Common myeloid progenitor, CD34-positive (primary cell): ENCODE measurements around the gene SRP9. TPM values are rescaled to one million over a fixed set of nuclear protein-coding genes. Genes with fewer than 3 reads are reported as not detected.

Source experiments
- CTCF ChIA-PET: fragments of 350-600 bp; sonication (Branson Sonifier 250); formaldehyde crosslinking; loops from one replicate; lab custom pipeline; 2021; ENCODE audit warnings: antibody characterized with exemption; lab: Charles Lee
- POLR2A ChIA-PET: fragments of 350-600 bp; sonication (Branson Sonifier 250); formaldehyde crosslinking; loops from one replicate; lab custom pipeline; 2021; ENCODE audit warnings: antibody characterized with exemption; lab: Charles Lee
- DNase-seq, 3 donors: peaks; one replicate each; pipeline versions ENCODE4 v3.0.0 to v3.0.0-alpha.2; 2013
- H3K27ac ChIP-seq, 2 experiments: 1 replicate in 1 of 2; 2 replicates in 1 of 2; pipeline ENCODE4 v1.7.0; 2013; ENCODE audit warnings: inconsistent platforms in 2 of 2, low read length in 2 of 2, mild to moderate bottlenecking in 2 of 2, low read depth in 1 of 2, moderate library complexity in 1 of 2; ENCODE audit not compliant: severe bottlenecking in 2 of 2, insufficient read depth in 1 of 2, poor library complexity in 1 of 2
- H3K27me3 ChIP-seq, 5 experiments: replicated peaks in 2 of 5; 1 replicate in 3 of 5; 2 replicates in 2 of 5; pipeline versions ENCODE4 v1.6.1 to v1.7.0; 2013; ENCODE audit warnings: low read length in 4 of 5, mild to moderate bottlenecking in 2 of 5, moderate library complexity in 2 of 5, inconsistent platforms in 1 of 5; ENCODE audit not compliant: insufficient read depth in 5 of 5, control insufficient read depth in 4 of 5
- H3K36me3 ChIP-seq, 4 experiments: 1 replicate in 2 of 4; 2 replicates in 2 of 4; pipeline versions ENCODE4 v1.6.1 to v1.7.0; 2013; ENCODE audit warnings: low read length in 3 of 4, control low read depth in 1 of 4, mild to moderate bottlenecking in 1 of 4; ENCODE audit not compliant: control insufficient read depth in 4 of 4, insufficient read depth in 4 of 4
- H3K4me1 ChIP-seq, 4 experiments: 1 replicate in 3 of 4; 2 replicates in 1 of 4; pipeline versions ENCODE4 v1.6.1 to v1.7.1; 2013; ENCODE audit warnings: low read length in 3 of 4, mild to moderate bottlenecking in 3 of 4, control low read depth in 1 of 4, inconsistent platforms in 1 of 4, moderate library complexity in 1 of 4; ENCODE audit not compliant: control insufficient read depth in 4 of 4, insufficient read depth in 4 of 4; ENCODE audit errors: control extremely low read depth in 1 of 4
- H3K4me3 ChIP-seq, 7 experiments: 1 replicate in 4 of 7; 2 replicates in 3 of 7; pipeline versions ENCODE4 v1.5.1 to v1.7.0; 2013; ENCODE audit warnings: mild to moderate bottlenecking in 7 of 7, low read length in 6 of 7, moderate library complexity in 6 of 7, inconsistent platforms in 2 of 7, low read depth in 2 of 7, control low read depth in 1 of 7; ENCODE audit not compliant: insufficient read depth in 4 of 7, control insufficient read depth in 1 of 7; ENCODE audit errors: extremely low read depth in 1 of 7
- H3K9me3 ChIP-seq, 5 experiments: 1 replicate in 4 of 5; 2 replicates in 1 of 5; pipeline versions ENCODE4 v1.6.1 to v1.7.1; 2013; ENCODE audit warnings: low read length in 4 of 5, mild to moderate bottlenecking in 2 of 5, inconsistent platforms in 1 of 5, low read depth in 1 of 5, moderate library complexity in 1 of 5; ENCODE audit not compliant: control insufficient read depth in 4 of 5, insufficient read depth in 2 of 5; ENCODE audit errors: control extremely low read depth in 1 of 5
- WGBS: methylation state at CpG from one replicate; pipeline ENCODE4 v1.1.5; 2013; ENCODE audit not compliant: insufficient coverage; 5-methylcytosine and 5-hydroxymethylcytosine counted together
- polyA plus RNA-seq: library from polyadenylated mRNA; unstranded; fragments of 120-200 nt; gene quantifications from one replicate; pipeline ENCODE4 v1.2.1, GENCODE V29; 2013

SRP9 gene, protein sequence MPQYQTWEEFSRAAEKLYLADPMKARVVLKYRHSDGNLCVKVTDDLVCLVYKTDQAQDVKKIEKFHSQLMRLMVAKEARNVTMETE
- polyA plus RNA-seq = 238 TPM

DNA sequence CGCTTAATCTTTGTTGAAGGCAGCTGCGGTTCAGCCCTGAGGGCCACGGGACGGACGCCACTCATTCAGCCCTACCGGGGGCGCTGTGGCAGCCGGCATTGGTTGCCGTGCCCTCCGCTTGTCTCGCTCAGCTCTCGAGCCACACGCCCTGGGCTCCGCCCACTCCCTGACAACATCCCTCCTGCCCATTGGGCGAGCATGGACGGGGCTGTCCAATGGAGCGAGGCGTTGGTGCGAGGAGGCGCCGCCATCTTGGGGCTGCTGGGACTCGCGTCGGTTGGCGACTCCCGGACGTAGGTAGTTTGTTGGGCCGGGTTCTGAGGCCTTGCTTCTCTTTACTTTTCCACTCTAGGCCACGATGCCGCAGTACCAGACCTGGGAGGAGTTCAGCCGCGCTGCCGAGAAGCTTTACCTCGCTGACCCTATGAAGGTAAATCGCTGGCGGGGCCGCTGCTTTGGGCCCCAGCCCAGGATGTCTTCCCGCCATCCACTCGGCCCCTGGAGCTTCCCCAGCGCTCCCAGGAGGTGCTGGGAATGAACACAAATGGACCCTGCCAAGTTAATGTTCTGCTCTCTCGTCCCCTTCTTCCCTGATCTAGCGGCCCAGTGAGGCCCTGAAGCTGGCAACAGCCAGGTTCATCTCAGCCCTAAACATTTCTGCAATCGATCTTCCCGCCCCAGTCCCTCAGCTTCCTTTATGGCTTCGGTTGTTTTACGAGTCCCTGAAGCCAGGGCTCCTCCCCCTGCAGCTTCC, at the start of gene SRP9:
TSS of gene SRP9 (plus strand) at position 244 of the 754 bp plus-strand sequence. CDS start at position 359, 115 bp downstream.
- H3K27ac ChIP-seq = peak within 1 kb of the TSS; percentile 98
- peak within 1 kb of the TSS; percentile 87 to 99 (median 95) for H3K4me3 ChIP-seq
- peak; percentile 99 to 100 (median 99) for DNase-seq
- no peaks in the 10 kb centered on the region for H3K27me3 ChIP-seq
- POLR2A ChIA-PET = interaction anchor here (0.6 to 1.5 kb wide), 6 partner anchors 9 to 943 kb away, joined by 4 to 7 read pairs (median 4); partner anchors contain the start of genes PYCR2 and TMEM63A
- CTCF ChIA-PET = interaction anchor here (0.7 to 3.2 kb wide), 18 partner anchors 9 to 353 kb away, joined by 3 to 11 read pairs (median 4); partner anchors contain the start of gene TMEM63A
- no peaks in the 10 kb centered on the region for H3K9me3 ChIP-seq
- H3K4me1 ChIP-seq = peaks cover 22 to 41% (median 33%) of the 10 kb centered on the region in 4 experiments
- under 1% methylated on average over 32 of the region's 46 CpGs for WGBS
- peaks cover 0 to 5% (median 1%) of the 10 kb centered on the region in 4 experiments for H3K36me3 ChIP-seq

DNA sequence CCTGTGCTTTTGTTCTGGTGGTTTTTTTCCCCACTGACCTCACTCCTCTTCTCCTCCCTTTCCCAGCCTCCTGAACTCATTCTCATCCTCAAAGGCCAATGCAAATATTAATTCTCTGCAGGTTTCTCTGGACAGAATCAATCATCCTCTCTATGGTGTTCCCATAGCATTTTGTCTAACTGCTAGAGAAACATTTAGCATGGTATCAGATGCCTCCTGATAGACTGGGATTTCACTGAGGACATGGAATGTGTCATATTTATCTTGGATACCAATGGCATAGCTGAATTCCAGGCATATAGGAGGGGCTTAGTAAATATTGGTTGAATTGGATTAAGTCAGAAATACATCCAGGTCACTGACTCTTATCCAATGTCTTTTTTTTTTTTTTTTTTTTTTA, 46.1 kb upstream of the SRP9 start:
- no peak for DNase-seq
- no peaks in the 10 kb centered on the region for H3K9me3 ChIP-seq
- no peaks in the 10 kb centered on the region for H3K4me1 ChIP-seq
- ChIA-PET CTCF (no interaction called here), POLR2A (no interaction called here)
- no peak overlapping the region for H3K4me3 ChIP-seq
- peaks cover 0 to 3% (median 0%) of the 10 kb centered on the region in 5 experiments for H3K27me3 ChIP-seq
- H3K27ac ChIP-seq = no peak overlapping the region
- H3K36me3 ChIP-seq = no peaks in the 10 kb centered on the region

DNA sequence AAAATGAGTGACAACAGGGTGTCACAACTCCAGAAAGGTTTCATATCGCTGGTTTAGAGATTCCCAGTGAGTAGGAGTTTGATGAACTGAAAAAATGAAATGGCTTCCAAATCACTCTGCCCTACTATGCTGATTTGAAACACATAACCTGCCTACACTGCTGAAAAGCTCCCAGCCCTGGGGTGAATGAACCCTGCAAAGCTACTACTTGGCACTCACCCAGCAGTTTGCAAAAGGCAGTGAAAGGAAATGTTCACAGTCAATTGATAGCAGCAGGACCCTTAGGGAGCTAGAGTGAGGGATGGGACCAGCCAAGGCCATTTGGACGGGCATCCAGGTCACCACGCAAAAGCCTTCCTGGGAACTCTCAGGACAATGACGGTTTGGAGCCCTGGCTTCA, 44.4 kb upstream of the SRP9 start:
- CTCF ChIA-PET = no interaction called here

DNA sequence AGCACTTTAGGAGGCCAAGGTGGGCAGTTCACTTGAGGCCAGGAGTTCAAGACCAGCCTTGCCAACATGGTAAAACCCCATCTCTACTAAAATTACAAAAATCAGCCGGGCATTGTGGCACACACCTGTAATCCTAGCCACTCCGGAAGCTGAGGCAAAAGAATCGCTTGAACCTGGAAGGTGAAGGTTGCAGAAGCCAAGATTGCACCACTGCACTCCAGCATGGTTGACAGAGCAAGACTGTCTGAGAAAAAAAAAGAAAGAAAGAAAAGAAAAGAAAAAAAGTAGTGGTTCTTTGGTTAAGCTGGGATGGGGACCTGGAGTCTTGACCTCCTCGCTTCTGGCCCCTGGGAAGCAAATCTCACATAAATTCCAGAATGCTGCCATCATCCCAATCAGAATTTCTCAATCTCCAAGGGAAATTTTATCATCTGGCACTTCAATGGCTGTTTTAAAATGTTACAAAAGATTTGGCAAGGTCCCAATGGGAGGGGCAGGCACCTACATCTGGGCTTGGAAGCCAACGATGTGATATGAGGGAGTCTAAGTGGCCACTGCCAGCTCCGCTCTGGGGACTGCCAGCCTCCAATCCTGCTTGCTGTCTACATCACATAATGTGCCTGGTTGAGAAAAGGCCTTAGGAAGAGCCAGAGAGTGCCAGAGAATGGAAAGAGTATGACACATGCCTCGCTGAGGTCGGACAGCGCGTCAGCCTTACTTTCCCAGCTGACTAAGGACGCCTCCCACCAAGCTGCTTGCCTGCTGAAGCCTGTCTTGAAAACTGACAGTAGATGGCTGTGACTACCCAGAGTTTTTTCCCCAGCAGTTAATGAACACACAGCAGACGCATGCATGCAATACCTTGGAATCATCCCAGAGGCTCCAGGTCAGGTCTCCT, 42.1 kb upstream of the SRP9 start:
- no peak overlapping the region for H3K4me3 ChIP-seq
- H3K27me3 ChIP-seq = peaks cover 0 to 4% (median 0%) of the 10 kb centered on the region in 5 experiments
- no peaks in the 10 kb centered on the region for H3K36me3 ChIP-seq
- H3K9me3 ChIP-seq = no peaks in the 10 kb centered on the region
- ChIA-PET CTCF (interaction anchor here (1.4 kb wide), 1 partner anchor 16 kb away, joined by 3 read pairs; no protein-coding TSS in a partner anchor), POLR2A (no interaction called here)
- no peaks in the 10 kb centered on the region for H3K4me1 ChIP-seq
- no peak for DNase-seq
- H3K27ac ChIP-seq = no peak overlapping the region
- WGBS = 96% methylated on average over 11 of the region's 12 CpGs

More for the DNA sequence above, 44.4 kb upstream of the SRP9 start:
- no peak for DNase-seq
- WGBS = 93% methylated on average over 2 of the region's 4 CpGs
- no peaks in the 10 kb centered on the region for H3K9me3 ChIP-seq
- H3K36me3 ChIP-seq = no peaks in the 10 kb centered on the region
- POLR2A ChIA-PET = no interaction called here
- no peak overlapping the region for H3K4me3 ChIP-seq
- no peak overlapping the region for H3K27ac ChIP-seq
- no peaks in the 10 kb centered on the region for H3K4me1 ChIP-seq
- H3K27me3 ChIP-seq = peaks cover 0 to 4% (median 0%) of the 10 kb centered on the region in 5 experiments

DNA sequence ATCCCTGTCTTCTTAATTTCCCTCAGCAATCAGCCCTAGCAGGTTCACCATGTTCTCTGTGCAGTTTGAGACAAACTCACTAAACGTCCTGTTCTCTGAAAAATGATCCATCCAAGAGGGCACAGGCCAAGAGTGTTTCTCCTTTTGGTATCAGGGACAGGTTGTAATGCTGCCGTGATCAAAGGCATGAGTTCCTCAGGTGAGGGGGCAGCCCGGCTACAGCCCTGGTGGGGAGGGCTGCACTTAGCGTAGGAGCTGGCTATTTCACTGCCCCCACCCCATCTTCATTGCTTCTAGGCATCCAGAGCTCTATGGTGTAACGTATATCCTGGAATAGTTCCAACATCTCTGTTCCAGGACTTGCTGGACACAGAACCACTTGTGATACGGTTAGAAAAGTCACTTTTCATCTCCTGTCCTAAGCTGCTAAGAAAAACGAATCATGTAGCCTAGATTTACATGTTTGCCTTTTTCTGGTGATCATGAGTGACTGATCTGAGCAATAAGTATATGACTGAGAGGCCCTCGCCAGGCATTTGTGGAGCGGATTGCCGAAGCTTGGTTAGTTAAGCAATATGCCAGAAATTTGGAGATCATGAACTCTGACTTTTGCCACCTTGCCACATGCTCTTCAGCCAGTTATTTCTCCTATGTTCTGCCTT, 41.1 kb upstream of the SRP9 start:
- no peak overlapping the region for H3K4me3 ChIP-seq
- H3K27ac ChIP-seq = no peak overlapping the region
- no peaks in the 10 kb centered on the region for H3K4me1 ChIP-seq
- no peak for DNase-seq
- no peaks in the 10 kb centered on the region for H3K36me3 ChIP-seq
- peaks cover 0 to 4% (median 0%) of the 10 kb centered on the region in 5 experiments for H3K27me3 ChIP-seq
- ChIA-PET CTCF (interaction anchor here (1.4 kb wide), 1 partner anchor 15 kb away, joined by 3 read pairs; no protein-coding TSS in a partner anchor), POLR2A (no interaction called here)
- 95% methylated on average over 8 of the region's 10 CpGs for WGBS
- H3K9me3 ChIP-seq = no peaks in the 10 kb centered on the region

DNA sequence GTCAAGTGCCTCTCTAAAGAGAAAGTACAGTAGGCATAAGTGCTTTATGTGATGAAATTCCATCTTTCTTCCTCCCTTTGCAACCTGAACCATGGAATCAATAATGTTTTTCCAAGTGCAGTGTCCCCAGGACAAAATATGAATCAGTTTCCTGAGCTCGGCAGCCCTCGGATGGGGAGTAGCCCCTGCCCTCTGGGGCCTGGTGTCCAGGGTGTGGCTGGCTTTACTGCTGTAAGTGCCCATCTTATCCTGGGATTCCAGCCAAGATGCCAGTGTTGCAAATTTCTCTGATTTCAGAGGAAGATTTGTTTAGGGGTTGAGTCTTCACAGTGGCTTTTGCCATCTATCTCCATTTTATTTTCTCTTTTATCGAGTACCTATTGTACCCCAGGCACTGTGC, 40.5 kb upstream of the SRP9 start:
- CTCF ChIA-PET = interaction anchor here (1.4 kb wide), 1 partner anchor 14 kb away, joined by 3 read pairs; no protein-coding TSS in a partner anchor
- no peaks in the 10 kb centered on the region for H3K9me3 ChIP-seq
- no peaks in the 10 kb centered on the region for H3K4me1 ChIP-seq
- 100% methylated on average over 3 of the region's 3 CpGs for WGBS
- no peak for DNase-seq
- H3K27ac ChIP-seq = no peak overlapping the region
- H3K4me3 ChIP-seq = no peak overlapping the region
- peaks cover 0 to 4% (median 0%) of the 10 kb centered on the region in 5 experiments for H3K27me3 ChIP-seq
- no peaks in the 10 kb centered on the region for H3K36me3 ChIP-seq
- POLR2A ChIA-PET = no interaction called here
